ENCODE measurements around the gene ZNF479. TPM values are rescaled to one million over a fixed set of nuclear protein-coding genes. Genes with fewer than 3 reads are reported as not detected.
"Not testable (repeated sequence)": the region's sequence is repeated elsewhere in the genome, so short reads cannot be mapped to it uniquely, and the experiment has no call there.

Gene ZNF479
- total and polyA plus RNA-seq, 8 donors, result not detected

GRCh38 chr7:57177856-57178767 lies 45.9 kb upstream of the ZNF479 start:
- no peak for TF ChIP-seq CTCF (IDR thresholded peaks at IDR 0.05)
- ATAC-seq (no peak), DNase-seq (peak in 1 of 4 donors; percentile 31)
- no peaks in the 10 kb centered on the region for H3K4me1 ChIP-seq
- no peaks in the 10 kb centered on the region for H3K27me3 ChIP-seq
- H3K4me3 ChIP-seq, result no peak overlapping the region
- H3K36me3 ChIP-seq, result no peaks in the 10 kb centered on the region
- H3K9me3 ChIP-seq, result no peaks in the 10 kb centered on the region
- H3K27ac ChIP-seq, result no peak overlapping the region
- intact Hi-C loops (cut with DNase I), result no loop called here

- ATAC-seq, result no peak
- DNase-seq, result no peak
- Histone ChIP-seq H3K27me3 (no peaks in the 10 kb centered on the region), H3K4me3 (no peak overlapping the region), H3K27ac (no peak overlapping the region), H3K4me1 (no peaks in the 10 kb centered on the region), H3K36me3 (no peaks in the 10 kb centered on the region), H3K9me3 (no peaks in the 10 kb centered on the region)
- intact Hi-C loops (cut with DNase I), result no loop called here
- TF ChIP-seq CTCF (IDR thresholded peaks at IDR 0.05), result no peak
These were observed 44.8 kb upstream of the ZNF479 start for GRCh38 chr7:57176928-57177635.

- Histone ChIP-seq H3K36me3 (no peaks in the 10 kb centered on the region), H3K27me3 (no peaks in the 10 kb centered on the region), H3K27ac (no peak overlapping the region), H3K9me3 (no peaks in the 10 kb centered on the region), H3K4me3 (no peak overlapping the region), H3K4me1 (no peaks in the 10 kb centered on the region)
- no peak for ATAC-seq
- TF ChIP-seq CTCF (IDR thresholded peaks at IDR 0.05), result no peak
- intact Hi-C loops (cut with DNase I), result no loop called here
- no peak for DNase-seq
These were observed 33.2 kb upstream of the ZNF479 start for GRCh38 chr7:57165285-57165899.

GRCh38 chr7:57120123-57120784 lies 12.0 kb downstream of the ZNF479 start:
- H3K27me3 ChIP-seq; intact Hi-C loops (cut with DNase I); H3K27ac ChIP-seq; H3K36me3 ChIP-seq; DNase-seq; ATAC-seq; H3K4me1 ChIP-seq; H3K4me3 ChIP-seq: not testable (repeated sequence)
- peaks cover 0 to 80% of the 10 kb centered on the region in 2 donors for H3K9me3 ChIP-seq

Data from left lung (tissue), 10 donors.